CD4-positive, alpha-beta T cell treated with Interleukin-6 for 4 hours (primary cell): ENCODE results near the gene PRAMEF7.
"Not testable (repeated sequence)": the region's sequence is repeated elsewhere in the genome, so short reads cannot be mapped to it uniquely, and the experiment has no call there.

Experiments
- DNase-seq: peaks from one replicate; pipeline ENCODE4 v3.0.0-alpha.2; 2020; ENCODE audit warnings: mixed read lengths

PRAMEF7 gene

DNA sequence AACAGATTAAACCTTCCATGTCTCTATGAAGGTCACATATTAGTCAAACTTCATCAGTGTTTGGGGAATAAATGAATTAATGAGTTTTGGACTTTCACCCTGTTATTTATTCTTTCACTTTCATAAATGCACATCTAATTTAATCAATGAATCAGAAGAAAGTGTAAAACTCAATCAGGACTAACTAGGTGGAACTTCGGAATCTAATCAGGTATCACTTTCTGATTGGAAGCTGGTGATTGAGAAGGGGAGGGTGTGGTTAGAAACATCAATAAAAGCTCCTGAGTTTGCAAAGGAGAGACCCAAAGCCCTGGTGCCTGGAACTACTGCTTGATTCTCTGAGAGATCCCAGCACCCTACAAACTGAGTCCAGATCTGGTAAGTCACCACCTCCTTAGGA lies at the start of gene PRAMEF7:
Gene PRAMEF7 (plus strand): TSS at position 301 of the 400 bp plus-strand sequence. CDS start 1,083 bp downstream, outside the sequence.
- DNase-seq: not testable (repeated sequence)

DNA sequence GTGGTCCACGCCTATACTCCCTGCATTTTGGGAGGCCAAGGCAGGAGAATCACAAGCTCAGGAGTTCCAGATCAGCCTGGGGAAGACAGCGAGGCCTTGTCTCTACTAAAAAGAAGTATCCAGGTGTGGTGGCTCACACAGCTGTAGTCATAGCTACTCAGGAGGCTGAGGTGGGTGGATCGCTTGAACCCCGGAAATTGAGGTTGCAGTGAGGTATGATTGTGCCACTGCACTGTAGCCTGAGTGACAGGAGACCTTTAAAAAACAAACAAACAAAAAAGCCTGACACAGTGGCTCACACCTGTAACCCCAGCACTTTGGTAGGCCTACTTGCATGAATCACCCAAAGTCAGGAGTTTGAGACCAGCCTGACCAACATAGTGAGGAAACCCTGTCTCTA lies 38.0 kb upstream of the PRAMEF7 start:
- DNase-seq: not testable (repeated sequence)

DNA sequence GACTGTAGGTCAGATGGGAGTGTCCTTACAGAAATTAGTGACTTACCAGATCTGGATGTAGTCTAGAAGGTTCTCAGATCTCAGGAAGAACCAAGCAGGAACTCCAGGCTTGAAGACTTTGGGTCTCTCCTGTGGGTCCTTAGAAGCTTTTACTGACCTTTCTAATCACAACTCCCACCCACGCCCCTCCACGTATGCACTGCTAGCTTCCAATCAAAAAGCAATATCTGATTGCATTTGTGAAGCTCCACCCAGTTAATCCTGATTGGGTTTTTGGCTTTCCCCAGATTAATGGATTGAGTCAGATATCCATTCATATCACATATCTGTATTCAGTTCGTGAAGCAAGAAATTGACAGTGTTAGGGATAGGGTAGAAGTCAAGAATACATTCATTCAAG lies 30.3 kb upstream of the PRAMEF7 start, which contains the start of gene PRAMEF4:
Gene PRAMEF4 (minus strand): TSS at position 101 of the 400 bp plus-strand sequence. CDS start 2,807 bp downstream, outside the sequence.
- DNase-seq: not testable (repeated sequence)

DNA sequence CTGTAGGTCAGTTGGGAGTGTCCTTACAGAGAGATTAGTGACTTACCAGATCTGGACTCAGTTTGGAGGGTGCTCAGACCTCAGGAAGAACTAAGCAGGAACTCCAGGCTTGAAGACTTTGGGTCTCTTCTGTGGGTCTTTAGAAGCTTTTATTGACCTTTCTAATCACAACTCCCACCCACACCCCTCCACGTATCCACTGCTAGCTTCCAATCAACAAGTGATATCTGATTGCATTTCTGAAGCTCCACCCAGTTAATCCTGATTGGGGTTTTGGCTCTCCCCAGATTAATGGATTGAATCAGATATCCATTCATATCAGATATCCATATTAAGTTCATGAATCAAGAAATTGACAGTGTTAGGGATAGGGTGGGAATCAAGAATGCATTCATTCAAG lies 18.2 kb upstream of the PRAMEF7 start, which contains the start of gene PRAMEF10:
Gene PRAMEF10 (minus strand): TSS at position 101 of the 400 bp plus-strand sequence. CDS start 2,423 bp downstream, outside the sequence.
- DNase-seq: not testable (repeated sequence)

DNA sequence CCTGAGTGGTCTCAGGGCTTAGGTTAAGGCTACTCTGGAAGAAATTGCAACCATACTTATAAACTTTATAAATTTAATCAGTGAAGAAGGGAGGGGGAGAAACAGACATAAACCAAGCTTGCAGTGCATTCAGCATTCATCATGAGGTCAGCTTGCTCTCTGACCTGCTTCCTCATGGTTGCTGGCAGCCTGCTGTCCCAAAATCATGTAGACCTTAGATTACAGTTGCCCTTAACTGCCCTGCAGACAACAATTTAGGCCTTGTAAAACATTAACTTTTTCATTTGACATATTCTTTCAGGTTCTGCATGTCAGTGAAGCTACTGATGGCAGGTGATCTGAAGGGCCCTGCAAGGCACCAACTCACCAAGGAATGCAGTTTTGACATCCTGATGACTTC lies 17.2 kb upstream of the PRAMEF7 start:
- DNase-seq: not testable (repeated sequence)

DNA sequence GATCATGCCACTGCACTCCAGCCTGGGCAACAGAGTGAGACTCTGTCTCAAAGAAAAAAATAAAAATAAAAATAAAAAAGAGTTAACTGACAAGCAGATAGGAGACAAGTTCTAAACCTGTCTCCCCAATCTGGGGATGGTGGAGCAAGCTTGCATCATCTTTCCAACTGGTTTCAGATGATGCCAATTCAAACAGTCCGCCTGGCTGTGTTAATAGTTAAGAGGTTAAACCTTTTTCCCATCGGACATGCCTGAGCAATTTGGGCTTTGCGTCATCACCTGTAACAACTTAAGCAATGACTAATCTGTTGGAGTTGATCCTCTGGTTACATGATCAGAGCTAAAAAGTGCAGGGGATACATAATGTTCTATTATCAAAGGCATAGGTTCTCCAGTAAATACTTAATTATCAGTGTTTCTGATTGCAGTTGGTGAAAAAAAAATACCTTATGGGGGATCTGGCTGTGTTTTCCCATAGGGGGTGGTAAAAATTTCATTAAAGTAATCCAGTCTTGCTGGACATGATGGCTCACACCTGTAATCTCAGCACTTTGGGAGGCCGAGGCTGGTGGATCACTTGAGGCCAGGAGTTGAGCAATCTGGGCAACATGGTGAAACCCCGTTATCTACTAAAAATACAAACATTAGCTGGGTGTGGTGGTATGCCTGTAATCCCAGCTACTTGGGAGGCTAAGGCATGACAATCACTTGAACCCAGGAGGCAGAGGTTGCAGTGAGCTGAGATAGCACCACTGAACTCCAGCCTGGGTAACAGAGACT lies 12.4 kb upstream of the PRAMEF7 start:
- not testable (repeated sequence) for DNase-seq

DNA sequence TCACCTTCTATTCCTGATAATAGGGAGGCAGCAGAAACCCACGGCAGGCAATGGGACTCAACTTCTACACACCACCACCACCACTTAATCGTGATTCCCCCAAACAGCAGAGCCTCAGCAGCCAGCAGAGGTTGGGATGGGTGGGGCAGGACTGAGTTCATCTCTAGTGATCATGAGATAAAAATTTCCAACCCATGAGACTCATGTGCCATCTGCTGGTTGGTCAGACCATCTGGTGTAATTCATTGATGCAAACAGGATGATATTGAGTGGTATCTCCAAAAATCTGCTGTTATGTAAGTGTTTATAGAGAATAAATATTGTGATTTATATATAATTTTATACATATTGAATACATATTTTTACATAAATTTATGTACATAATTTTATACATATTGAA lies 5.3 kb downstream of the PRAMEF7 start:
- not testable (repeated sequence) for DNase-seq

DNA sequence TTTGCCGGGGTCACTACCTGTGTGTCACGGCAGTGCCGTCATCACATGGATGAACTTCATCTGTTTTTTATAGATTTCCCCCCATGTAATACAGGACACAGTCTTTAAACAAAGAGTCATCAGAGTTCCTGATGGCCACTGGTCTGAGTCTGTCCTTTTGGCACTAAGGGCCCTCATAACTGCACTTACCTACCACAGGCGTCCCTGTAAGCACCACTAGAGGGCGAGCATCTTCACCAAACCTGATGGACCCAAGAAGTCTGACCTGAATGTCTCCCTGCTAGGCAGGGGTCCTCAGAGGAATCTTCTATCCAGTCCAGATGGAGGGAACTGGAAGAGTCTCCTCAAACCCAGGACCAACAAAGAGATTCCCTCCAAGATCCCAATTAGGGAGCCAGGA lies 8.0 kb downstream of the PRAMEF7 start:
- not testable (repeated sequence) for DNase-seq

DNA sequence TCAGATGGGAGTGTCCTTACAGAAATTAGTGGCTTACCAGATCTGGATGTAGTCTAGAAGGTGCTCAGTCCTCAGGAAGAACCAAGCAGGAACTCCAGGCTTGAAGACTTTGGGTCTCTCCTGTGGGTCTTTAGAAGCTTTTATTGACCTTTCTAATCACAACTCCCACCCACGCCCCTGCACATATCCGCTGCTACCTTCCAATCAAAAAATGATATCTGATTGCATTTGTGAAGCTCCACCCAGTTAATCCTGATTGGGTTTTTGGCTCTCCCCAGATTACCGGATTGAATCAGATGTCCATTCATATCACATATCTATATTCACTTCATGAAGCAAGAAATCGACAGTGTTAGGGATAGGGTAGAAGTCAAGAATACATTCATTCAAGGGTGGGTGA lies 31.1 kb downstream of the PRAMEF7 start, which contains the start of gene PRAMEF6:
Gene PRAMEF6 (minus strand): TSS at position 101 of the 400 bp plus-strand sequence. CDS start 5,062 bp downstream, outside the sequence.
- not testable (repeated sequence) for DNase-seq
